Skeletal muscle satellite cell (primary cell): ENCODE measurements around the gene CCL19.
A peak's percentile ranks its signal among the peaks of the same experiment; 100 is the strongest.

Source experiments
- H3K27me3 ChIP-seq: 2 replicates; pipeline ENCODE4 v1.7.0; 2013; ENCODE audit warnings: low read length; ENCODE audit not compliant: control insufficient read depth, insufficient read depth
- H3K36me3 ChIP-seq: 2 replicates; pipeline ENCODE4 v1.7.0; 2013; ENCODE audit warnings: mild to moderate bottlenecking, control low read depth, low read length; ENCODE audit not compliant: insufficient read depth
- H3K4me1 ChIP-seq: 2 replicates; pipeline ENCODE4 v1.7.0; 2013; ENCODE audit warnings: low read length; ENCODE audit not compliant: control insufficient read depth, insufficient read depth
- H3K4me2 ChIP-seq: 2 replicates; pipeline ENCODE4 v1.7.0; 2013; ENCODE audit warnings: mild to moderate bottlenecking, low read length
- H3K4me3 ChIP-seq: 2 replicates; pipeline ENCODE4 v1.7.0; 2013; ENCODE audit warnings: low read length
- H3K9ac ChIP-seq: 2 replicates; pipeline ENCODE4 v1.7.0; 2013; ENCODE audit warnings: mild to moderate bottlenecking, low read depth, low read length, moderate library complexity
- H3K9me3 ChIP-seq: replicated peaks from 2 replicates; pipeline ENCODE4 v1.7.0; 2013; ENCODE audit warnings: mild to moderate bottlenecking, control low read depth, low read length

CCL19 gene

GRCh38 chr9:34715639-34716215 lies 24.7 kb upstream of the CCL19 start:
- Histone ChIP-seq H3K4me2 (no peak overlapping the region), H3K4me3 (no peak overlapping the region), H3K36me3 (no peaks in the 10 kb centered on the region), H3K9me3 (no peaks in the 10 kb centered on the region), H3K4me1 (no peaks in the 10 kb centered on the region), H3K9ac (no peak overlapping the region), H3K27me3 (peaks cover 35% of the 10 kb centered on the region)

- H3K27me3 ChIP-seq = peaks cover 35% of the 10 kb centered on the region
These were observed 22.9 kb upstream of the CCL19 start for GRCh38 chr9:34714007-34714406.

GRCh38 chr9:34712140-34712539 lies 21.1 kb upstream of the CCL19 start:
- Histone ChIP-seq H3K36me3 (no peaks in the 10 kb centered on the region), H3K9ac (no peak overlapping the region), H3K4me1 (no peaks in the 10 kb centered on the region), H3K4me3 (no peak overlapping the region), H3K4me2 (no peak overlapping the region), H3K27me3 (peaks cover 31% of the 10 kb centered on the region), H3K9me3 (no peaks in the 10 kb centered on the region)

More at GRCh38 chr9:34714007-34714406, 22.9 kb upstream of the CCL19 start:
- no peak overlapping the region for H3K9ac ChIP-seq
- H3K9me3 ChIP-seq = no peaks in the 10 kb centered on the region
- H3K4me3 ChIP-seq = no peak overlapping the region
- no peak overlapping the region for H3K4me2 ChIP-seq
- H3K36me3 ChIP-seq = no peaks in the 10 kb centered on the region
- no peaks in the 10 kb centered on the region for H3K4me1 ChIP-seq

- Histone ChIP-seq H3K9me3 (no peaks in the 10 kb centered on the region), H3K4me3 (no peak within 1 kb of the TSS), H3K4me2 (no peak within 1 kb of the TSS), H3K27me3 (peaks cover 22% of the 10 kb centered on the region), H3K9ac (no peak within 1 kb of the TSS), H3K4me1 (no peaks in the 10 kb centered on the region), H3K36me3 (no peaks in the 10 kb centered on the region)
These were observed 18.9 kb upstream of the CCL19 start, which contains the start of gene CCL21 for GRCh38 chr9:34710023-34710422. Gene CCL21, minus strand, starts transcription at chr9:34710136. Its CDS starts 70 bp downstream, at chr9:34710066.

GRCh38 chr9:34709196-34709978 lies 18.3 kb upstream of the CCL19 start:
- Histone ChIP-seq H3K27me3 (peaks cover 16% of the 10 kb centered on the region), H3K4me3 (no peak overlapping the region), H3K4me1 (no peaks in the 10 kb centered on the region), H3K4me2 (no peak overlapping the region), H3K36me3 (no peaks in the 10 kb centered on the region), H3K9me3 (no peaks in the 10 kb centered on the region), H3K9ac (no peak overlapping the region)

- Histone ChIP-seq H3K4me2 (no peak overlapping the region), H3K36me3 (no peaks in the 10 kb centered on the region), H3K4me1 (no peaks in the 10 kb centered on the region), H3K27me3 (no peaks in the 10 kb centered on the region), H3K4me3 (no peak overlapping the region), H3K9me3 (no peaks in the 10 kb centered on the region), H3K9ac (no peak overlapping the region)
These were observed 16.1 kb upstream of the CCL19 start for GRCh38 chr9:34707130-34707529.

- H3K9ac ChIP-seq = peak overlapping the region; percentile 79
- H3K9me3 ChIP-seq = no peaks in the 10 kb centered on the region
- peaks cover 4% of the 10 kb centered on the region for H3K4me1 ChIP-seq
- H3K4me3 ChIP-seq = peak overlapping the region; percentile 85
- no peaks in the 10 kb centered on the region for H3K36me3 ChIP-seq
- H3K4me2 ChIP-seq = peak overlapping the region; percentile 100
- peaks cover 7% of the 10 kb centered on the region for H3K27me3 ChIP-seq
These were observed 11.0 kb upstream of the CCL19 start for GRCh38 chr9:34701769-34702736.

- Histone ChIP-seq H3K4me1 (peaks cover 4% of the 10 kb centered on the region), H3K4me2 (peak overlapping the region; percentile 100), H3K9ac (peak overlapping the region; percentile 79), H3K9me3 (no peaks in the 10 kb centered on the region), H3K36me3 (no peaks in the 10 kb centered on the region), H3K4me3 (peak overlapping the region; percentile 85), H3K27me3 (peaks cover 7% of the 10 kb centered on the region)
These were observed 10.1 kb upstream of the CCL19 start for GRCh38 chr9:34701023-34701768.

- no peaks in the 10 kb centered on the region for H3K4me1 ChIP-seq
- H3K9me3 ChIP-seq = no peaks in the 10 kb centered on the region
These were observed 3.7 kb upstream of the CCL19 start for GRCh38 chr9:34694811-34695210.

GRCh38 chr9:34693560-34693959 lies 2.5 kb upstream of the CCL19 start:
- no peak overlapping the region for H3K4me2 ChIP-seq
- no peak overlapping the region for H3K9ac ChIP-seq
- no peaks in the 10 kb centered on the region for H3K36me3 ChIP-seq
- H3K9me3 ChIP-seq = no peaks in the 10 kb centered on the region
- no peaks in the 10 kb centered on the region for H3K4me1 ChIP-seq
- H3K27me3 ChIP-seq = no peaks in the 10 kb centered on the region
- H3K4me3 ChIP-seq = no peak overlapping the region

More at GRCh38 chr9:34694811-34695210, 3.7 kb upstream of the CCL19 start:
- Histone ChIP-seq H3K4me2 (no peak overlapping the region), H3K36me3 (no peaks in the 10 kb centered on the region), H3K27me3 (peaks cover 2% of the 10 kb centered on the region), H3K4me3 (no peak overlapping the region), H3K9ac (no peak overlapping the region)

GRCh38 chr9:34691936-34692315 lies 850 bp upstream of the CCL19 start:
- no peaks in the 10 kb centered on the region for H3K36me3 ChIP-seq
- no peaks in the 10 kb centered on the region for H3K9me3 ChIP-seq
- H3K4me3 ChIP-seq = no peak overlapping the region
- H3K9ac ChIP-seq = no peak overlapping the region
- H3K27me3 ChIP-seq = no peaks in the 10 kb centered on the region
- H3K4me1 ChIP-seq = no peaks in the 10 kb centered on the region
- H3K4me2 ChIP-seq = no peak overlapping the region
